Measurements from ENCODE around the gene METTL15.
"Not testable (repeated sequence)": the region's sequence is repeated elsewhere in the genome, so short reads cannot be mapped to it uniquely, and the experiment has no call there.

The METTL15 gene

GRCh38 chr11:28303477-28304191 is 195.4 kb downstream of the METTL15 start:
- DNase-seq (ENCODE audit: low spot score) = no peak

GRCh38 chr11:28315440-28315839 is 207.3 kb downstream of the METTL15 start:
- DNase-seq (ENCODE audit: low spot score) = no peak

- DNase-seq (ENCODE audit: low spot score) = no peak
Observed at GRCh38 chr11:28318871-28319270, 210.7 kb downstream of the METTL15 start.

GRCh38 chr11:28323621-28324020 is 215.4 kb downstream of the METTL15 start:
- DNase-seq (ENCODE audit: low spot score) = no peak

- not testable (repeated sequence) for DNase-seq (ENCODE audit: low spot score)
Observed at GRCh38 chr11:28332393-28332792, 224.2 kb downstream of the METTL15 start.

- DNase-seq (ENCODE audit: low spot score) = no peak
Observed at GRCh38 chr11:28337701-28338100, 229.5 kb downstream of the METTL15 start.

GRCh38 chr11:28338371-28338770 is 230.2 kb downstream of the METTL15 start:
- DNase-seq (ENCODE audit: low spot score) = no peak

- no peak for DNase-seq (ENCODE audit: low spot score)
Observed at GRCh38 chr11:28339488-28339887, 231.3 kb downstream of the METTL15 start.

GRCh38 chr11:28342716-28343115 is 234.5 kb downstream of the METTL15 start:
- DNase-seq (ENCODE audit: low spot score) = no peak

GRCh38 chr11:28343304-28344233 is 235.4 kb downstream of the METTL15 start:
- peak; percentile 7 for DNase-seq (ENCODE audit: low spot score)

- no peak for DNase-seq (ENCODE audit: low spot score)
Observed at GRCh38 chr11:28346209-28346608, 238.0 kb downstream of the METTL15 start.

GRCh38 chr11:28346721-28347120 is 238.5 kb downstream of the METTL15 start:
- no peak for DNase-seq (ENCODE audit: low spot score)

GRCh38 chr11:28347371-28347770 is 239.2 kb downstream of the METTL15 start:
- no peak for DNase-seq (ENCODE audit: low spot score)

- no peak for DNase-seq (ENCODE audit: low spot score)
Observed at GRCh38 chr11:28350216-28350615, 242.0 kb downstream of the METTL15 start.

- DNase-seq (ENCODE audit: low spot score) = no peak
Observed at GRCh38 chr11:28353991-28354390, 245.8 kb downstream of the METTL15 start.

- no peak for DNase-seq (ENCODE audit: low spot score)
Observed at GRCh38 chr11:28366549-28367346, 258.6 kb downstream of the METTL15 start.

GRCh38 chr11:28378095-28378494 is 269.9 kb downstream of the METTL15 start:
- not testable (repeated sequence) for DNase-seq (ENCODE audit: low spot score)

Measured in iPS-NIHi11 (cell line).